BJ (cell line): ENCODE data around the gene TXN. TPM values are rescaled to one million over a fixed set of nuclear protein-coding genes. Genes with fewer than 3 reads are reported as not detected.
"Not testable (repeated sequence)": the region's sequence is repeated elsewhere in the genome, so short reads cannot be mapped to it uniquely, and the experiment has no call there.

Experiments
- CTCF ChIA-PET: fragments of 350-600 bp; formaldehyde crosslinking; extraction: SDS; loops from one replicate; lab custom pipeline; 2021; ENCODE audit warnings: antibody characterized with exemption, inconsistent platforms; lab: Yijun Ruan, JAX
- POLR2A ChIA-PET: fragments of 300-600 bp; sonication (Branson Sonifier 250); formaldehyde crosslinking; extraction: SDS; loops from one replicate; lab custom pipeline; 2021; ENCODE audit warnings: antibody characterized with exemption; lab: Charles Lee
- DNase-seq: peaks from one replicate; pipeline ENCODE4 v3.0.0-alpha.2; 2011; ENCODE audit warnings: low read depth
- H3K27me3 ChIP-seq: 2 replicates; pipeline ENCODE4 v1.6.0; 2011; ENCODE audit warnings: low read length; ENCODE audit not compliant: control insufficient read depth, insufficient read depth
- H3K36me3 ChIP-seq: 2 replicates; pipeline ENCODE4 v1.5.1; 2011; ENCODE audit warnings: low read length; ENCODE audit not compliant: control insufficient read depth, insufficient read depth
- H3K4me3 ChIP-seq: 2 replicates; pipeline ENCODE4 v1.5.1; 2011; ENCODE audit warnings: low read depth, mild to moderate bottlenecking, control low read depth, low read length
- CTCF ChIP-seq: IDR thresholded peaks from 2 replicates; pipeline ENCODE4 v1.5.1; 2011; ENCODE audit warnings: low read depth, mild to moderate bottlenecking, control low read depth, inconsistent platforms, low read length, moderate library complexity; ENCODE audit not compliant: insufficient read depth
- polyA plus RNA-seq: library from polyadenylated mRNA; depleted of rRNA; stranded (reverse); fragments of >200 nt; gene quantifications from 2 replicates; pipeline ENCODE4 v1.2.3, GENCODE V29; 2011; rRNA removed

Gene TXN
- polyA plus RNA-seq, 1 experiment, result 290 TPM

- CTCF ChIA-PET, result interaction anchor here (0.6 to 12.0 kb wide), 8 partner anchors 9 to 623 kb away, joined by 3 to 94 read pairs (median 3); no protein-coding TSS in a partner anchor
- Histone ChIP-seq H3K4me3 (no peak overlapping the region), H3K27me3 (no peaks in the 10 kb centered on the region; the same call in 1 of the 2 replicates), H3K36me3 (no peaks in the 10 kb centered on the region)
- POLR2A ChIA-PET, result no interaction called here
- peak; percentile 60 for TF ChIP-seq CTCF
- DNase-seq, result no peak
These were observed 58.7 kb downstream of the TXN start for GRCh38 chr9:110197330-110198187.

GRCh38 chr9:110196084-110196499 is 60.2 kb downstream of the TXN start:
- H3K4me3 ChIP-seq, DNase-seq, H3K36me3 ChIP-seq, H3K27me3 ChIP-seq, POLR2A ChIA-PET: not testable (repeated sequence)
- CTCF ChIA-PET, result interaction anchor here (12.0 kb wide), 1 partner anchor 14 kb away, joined by 94 read pairs; no protein-coding TSS in a partner anchor

Other genes starting within 250 kb of the TXN start
- gene C9orf152, start 48.3 kb downstream of the TXN start, polyA plus RNA-seq, result not detected in 2 replicates
- gene TXNDC8, start 81.4 kb upstream of the TXN start, polyA plus RNA-seq, result not detected in 2 replicates